NT2/D1 (cell line): Measurements from ENCODE around the gene MYCBPAP.

ENCODE experiments used
- DNase-seq: peaks from one replicate; pipeline ENCODE4 v3.0.0-alpha.2; 2011; ENCODE audit warnings: low read depth, low spot score
- H3K27me3 ChIP-seq: 2 replicates; pipeline ENCODE4 v1.6.0; 2011; ENCODE audit warnings: mild to moderate bottlenecking; ENCODE audit not compliant: insufficient read length, insufficient read depth
- H3K36me3 ChIP-seq: 2 replicates; pipeline ENCODE4 v1.6.1; 2011; ENCODE audit warnings: mild to moderate bottlenecking, low read length, mixed read lengths; ENCODE audit not compliant: insufficient read depth, insufficient read length
- H3K4me1 ChIP-seq: 2 replicates; pipeline ENCODE4 v1.5.1; 2011; ENCODE audit not compliant: insufficient read depth, insufficient read length
- H3K4me3 ChIP-seq: 2 replicates; pipeline ENCODE4 v1.5.1; 2011; ENCODE audit warnings: low read depth; ENCODE audit not compliant: insufficient read length
- H3K9ac ChIP-seq: 2 replicates; pipeline ENCODE4 v1.6.0; 2011; ENCODE audit warnings: low read depth; ENCODE audit not compliant: insufficient read length
- H3K9me3 ChIP-seq: 2 replicates; pipeline ENCODE4 v1.5.1; 2011; ENCODE audit warnings: mild to moderate bottlenecking, low read length; ENCODE audit not compliant: insufficient read depth
- SUZ12 ChIP-seq: IDR thresholded peaks from 2 replicates; pipeline ENCODE4 v1.6.1; 2011; ENCODE audit not compliant: insufficient read length, insufficient read depth; ENCODE audit errors: extremely low read depth
- YY1 ChIP-seq: IDR thresholded peaks from 2 replicates; pipeline ENCODE4 v1.6.1; 2011; ENCODE audit not compliant: insufficient read length, insufficient read depth
- ZNF274 ChIP-seq: IDR thresholded peaks from 2 replicates; pipeline ENCODE4 v1.6.1; 2011; ENCODE audit warnings: mild to moderate bottlenecking, low read depth, low read length

Gene MYCBPAP

DNA sequence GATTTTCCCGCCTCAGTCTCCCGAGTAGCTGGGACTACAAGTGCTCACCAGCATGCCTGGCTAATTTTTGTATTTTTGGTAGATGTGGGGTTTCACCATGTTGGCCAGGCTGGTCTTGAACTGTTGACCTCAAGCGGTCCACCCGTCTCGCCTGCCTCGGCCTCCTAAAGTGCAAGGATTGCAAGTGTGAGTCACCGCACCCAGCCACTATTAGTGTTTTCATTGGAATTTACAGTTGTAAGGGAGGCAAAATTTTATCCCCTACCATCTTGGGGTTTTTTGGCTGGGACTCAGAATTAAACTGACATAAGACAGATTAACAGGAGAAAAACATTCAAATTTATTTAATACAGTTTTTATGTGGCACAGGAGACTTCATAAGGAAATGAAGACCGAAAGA is 12.3 kb upstream of the MYCBPAP start:
- no peak for TF ChIP-seq SUZ12
- TF ChIP-seq ZNF274: no peak
- no peak for TF ChIP-seq YY1
- Histone ChIP-seq H3K9me3 (no peaks in the 10 kb centered on the region), H3K36me3 (no peaks in the 10 kb centered on the region), H3K4me1 (peaks cover 5% of the 10 kb centered on the region), H3K27me3 (no peaks in the 10 kb centered on the region), H3K4me3 (no peak overlapping the region), H3K9ac (no peak overlapping the region)
- no peak for DNase-seq

DNA sequence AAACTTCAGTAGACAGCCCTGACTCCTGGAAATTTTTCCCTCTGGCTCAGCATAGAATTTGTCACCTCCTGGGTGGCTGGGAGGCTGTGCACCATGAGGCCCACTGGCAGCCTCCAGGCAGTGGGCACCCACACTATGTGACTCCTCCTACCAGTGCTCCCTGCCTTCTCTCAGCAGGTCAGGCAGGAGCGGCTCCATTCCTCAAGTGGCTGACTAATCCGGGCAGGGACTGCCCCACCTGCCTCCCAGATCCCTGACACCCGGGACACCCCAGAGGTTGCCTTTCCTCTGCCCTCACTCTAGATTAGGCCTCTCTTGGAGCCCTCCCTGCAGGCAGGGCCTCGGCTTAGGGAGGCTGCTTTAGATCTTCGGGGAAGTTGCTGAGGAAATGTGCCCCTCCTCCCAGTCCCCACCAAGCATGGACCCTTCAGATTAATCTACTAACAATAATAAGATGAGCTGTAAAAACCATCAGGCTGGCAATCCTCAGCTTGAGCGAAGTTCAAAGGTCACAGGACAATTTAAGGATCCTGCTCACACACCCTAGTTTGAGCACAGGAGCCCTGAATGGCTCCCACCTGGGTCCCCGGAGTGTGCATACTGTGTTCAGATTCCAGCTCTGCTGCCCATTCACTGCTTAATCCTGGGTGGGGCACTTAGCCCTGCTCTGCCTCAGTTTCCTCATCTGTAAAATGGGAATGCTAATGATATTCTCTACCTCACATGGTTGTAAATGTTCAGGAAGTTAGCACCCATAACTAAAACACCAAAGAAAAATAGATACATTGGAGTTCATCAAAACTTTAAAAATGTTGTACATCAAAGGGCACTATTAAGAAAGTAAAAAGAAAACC is 10.0 kb upstream of the MYCBPAP start:
- TF ChIP-seq SUZ12: no peak
- no peak for TF ChIP-seq YY1
- no peak for TF ChIP-seq ZNF274
- H3K27me3 ChIP-seq: no peaks in the 10 kb centered on the region
- H3K36me3 ChIP-seq: no peaks in the 10 kb centered on the region
- H3K9me3 ChIP-seq: no peaks in the 10 kb centered on the region
- H3K4me1 ChIP-seq: peaks cover 10% of the 10 kb centered on the region
- H3K4me3 ChIP-seq: no peak overlapping the region
- DNase-seq: no peak
- no peak overlapping the region for H3K9ac ChIP-seq

DNA sequence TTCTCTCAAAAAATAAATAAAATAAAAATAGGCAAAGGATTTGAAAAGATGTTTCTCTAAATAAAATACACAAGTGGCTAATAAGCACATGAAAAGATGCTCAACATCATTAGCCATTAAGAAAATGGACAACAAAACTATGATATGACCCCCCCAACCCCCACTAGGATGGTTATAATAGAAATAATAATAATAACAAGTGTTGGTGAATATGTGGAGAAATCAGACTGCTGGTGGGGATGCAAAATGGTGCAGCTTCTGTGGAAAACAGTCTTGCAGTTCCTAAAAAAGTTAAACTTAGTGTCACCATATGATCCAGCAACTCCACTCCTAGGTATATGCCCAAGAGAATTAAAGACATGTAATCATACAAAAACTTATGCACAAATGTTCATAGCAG is 9.0 kb upstream of the MYCBPAP start:
- no peak for DNase-seq
- H3K4me1 ChIP-seq: peaks cover 10% of the 10 kb centered on the region
- no peak overlapping the region for H3K4me3 ChIP-seq
- no peaks in the 10 kb centered on the region for H3K36me3 ChIP-seq
- no peak for TF ChIP-seq SUZ12
- TF ChIP-seq ZNF274: no peak
- TF ChIP-seq YY1: no peak
- H3K9ac ChIP-seq: no peak overlapping the region
- no peaks in the 10 kb centered on the region for H3K27me3 ChIP-seq
- H3K9me3 ChIP-seq: no peaks in the 10 kb centered on the region

- Histone ChIP-seq H3K9me3 (no peaks in the 10 kb centered on the region), H3K27me3 (no peaks in the 10 kb centered on the region), H3K4me3 (no peak overlapping the region), H3K36me3 (no peaks in the 10 kb centered on the region), H3K9ac (no peak overlapping the region), H3K4me1 (peaks cover 10% of the 10 kb centered on the region)
- no peak for DNase-seq
- TF ChIP-seq YY1: no peak
- TF ChIP-seq ZNF274: no peak
- no peak for TF ChIP-seq SUZ12
Measured at GRCh38 chr17:50499721-50500120, 8.5 kb upstream of the MYCBPAP start.

- Histone ChIP-seq H3K9me3 (no peaks in the 10 kb centered on the region), H3K27me3 (no peaks in the 10 kb centered on the region), H3K4me1 (peaks cover 10% of the 10 kb centered on the region), H3K4me3 (no peak overlapping the region), H3K9ac (no peak overlapping the region), H3K36me3 (no peaks in the 10 kb centered on the region)
- DNase-seq: no peak
- no peak for TF ChIP-seq ZNF274
- no peak for TF ChIP-seq SUZ12
- TF ChIP-seq YY1: no peak
Measured at GRCh38 chr17:50501054-50501453, 7.2 kb upstream of the MYCBPAP start.

DNA sequence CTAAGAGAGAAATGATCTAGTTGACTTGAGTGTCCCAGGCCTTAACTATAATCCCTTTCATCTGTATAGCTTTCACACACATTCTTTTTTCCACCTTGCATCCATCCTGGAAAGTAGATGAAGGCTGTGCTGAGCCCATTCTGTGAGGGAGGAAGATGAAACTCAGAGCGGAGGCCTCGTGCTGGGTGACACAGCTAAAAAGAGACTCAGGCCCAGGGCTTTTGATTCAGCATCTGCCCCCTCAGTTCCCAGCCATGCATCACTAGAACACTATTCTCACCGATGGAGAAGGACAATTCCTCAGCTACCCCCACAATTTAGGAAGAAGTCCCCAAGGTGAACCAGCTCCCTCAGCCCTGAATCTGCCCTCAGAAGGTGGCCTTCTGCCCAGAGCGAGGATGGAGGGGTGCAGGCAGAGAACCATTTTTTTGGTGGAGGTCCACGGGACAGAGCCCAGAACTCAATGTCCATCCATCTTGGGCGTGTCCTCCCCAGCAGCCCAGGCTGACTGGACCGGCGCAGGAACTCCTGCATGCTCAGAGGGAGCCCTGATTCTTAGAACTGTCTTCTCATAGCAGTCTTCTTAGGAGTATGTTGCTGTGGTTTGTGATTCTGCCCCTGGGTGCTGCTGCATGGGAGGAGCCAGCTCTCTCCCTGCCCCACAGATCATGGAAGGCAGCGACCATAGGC is 5.8 kb upstream of the MYCBPAP start:
- no peaks in the 10 kb centered on the region for H3K36me3 ChIP-seq
- no peak overlapping the region for H3K4me3 ChIP-seq
- DNase-seq: no peak
- TF ChIP-seq SUZ12 (no peak), ZNF274 (no peak), YY1 (no peak)
- H3K4me1 ChIP-seq: peaks cover 10% of the 10 kb centered on the region
- no peaks in the 10 kb centered on the region for H3K27me3 ChIP-seq
- no peaks in the 10 kb centered on the region for H3K9me3 ChIP-seq
- H3K9ac ChIP-seq: no peak overlapping the region

GRCh38 chr17:50505591-50506130 is 2.6 kb upstream of the MYCBPAP start:
- H3K9ac ChIP-seq: no peak overlapping the region
- peaks cover 13% of the 10 kb centered on the region for H3K4me1 ChIP-seq

More at GRCh38 chr17:50505591-50506130, 2.6 kb upstream of the MYCBPAP start:
- no peak for TF ChIP-seq SUZ12
- TF ChIP-seq ZNF274: no peak
- H3K27me3 ChIP-seq: peaks cover 5% of the 10 kb centered on the region
- no peak for DNase-seq
- no peaks in the 10 kb centered on the region for H3K9me3 ChIP-seq
- no peaks in the 10 kb centered on the region for H3K36me3 ChIP-seq
- no peak overlapping the region for H3K4me3 ChIP-seq
